ENCODE data around the gene POLK.

DNA sequence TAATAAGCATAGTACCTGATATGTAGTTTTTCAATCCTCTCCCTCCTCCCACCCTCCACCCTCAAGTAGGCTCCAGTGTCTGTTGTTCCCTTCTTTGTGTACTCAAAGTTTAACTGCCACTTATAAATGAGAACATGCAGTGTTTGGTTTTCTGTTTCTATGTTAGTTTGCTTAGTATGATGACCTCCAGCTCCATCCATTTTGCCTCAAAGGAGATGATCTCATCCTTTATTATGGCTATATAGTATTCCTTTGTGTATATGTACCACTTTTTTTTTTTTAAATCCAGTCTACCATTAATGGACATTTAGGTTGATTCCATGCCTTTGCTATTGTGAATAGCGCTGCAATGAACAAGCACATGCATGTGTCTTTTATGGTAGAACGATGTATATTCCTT is 20.5 kb downstream of the POLK start:
- TF ChIP-seq POLR2AphosphoS5 (IDR thresholded peaks at IDR 0.05; ENCODE audit: low read depth, low read length), result no peak
- no peak for TF ChIP-seq POLR2A (IDR thresholded peaks at IDR 0.05; ENCODE audit: low read depth, low read length)

All from GM12892 (cell line).